Smooth muscle cell of the brain vasculature (primary cell): ENCODE results near the gene HMGCL.
"Not testable (repeated sequence)": the region's sequence is repeated elsewhere in the genome, so short reads cannot be mapped to it uniquely, and the experiment has no call there.

ENCODE experiments used
- DNase-seq: peaks from one replicate; pipeline ENCODE4 v3.0.0-alpha.2; 2012; ENCODE audit warnings: low read depth, low spot score

HMGCL gene

DNA sequence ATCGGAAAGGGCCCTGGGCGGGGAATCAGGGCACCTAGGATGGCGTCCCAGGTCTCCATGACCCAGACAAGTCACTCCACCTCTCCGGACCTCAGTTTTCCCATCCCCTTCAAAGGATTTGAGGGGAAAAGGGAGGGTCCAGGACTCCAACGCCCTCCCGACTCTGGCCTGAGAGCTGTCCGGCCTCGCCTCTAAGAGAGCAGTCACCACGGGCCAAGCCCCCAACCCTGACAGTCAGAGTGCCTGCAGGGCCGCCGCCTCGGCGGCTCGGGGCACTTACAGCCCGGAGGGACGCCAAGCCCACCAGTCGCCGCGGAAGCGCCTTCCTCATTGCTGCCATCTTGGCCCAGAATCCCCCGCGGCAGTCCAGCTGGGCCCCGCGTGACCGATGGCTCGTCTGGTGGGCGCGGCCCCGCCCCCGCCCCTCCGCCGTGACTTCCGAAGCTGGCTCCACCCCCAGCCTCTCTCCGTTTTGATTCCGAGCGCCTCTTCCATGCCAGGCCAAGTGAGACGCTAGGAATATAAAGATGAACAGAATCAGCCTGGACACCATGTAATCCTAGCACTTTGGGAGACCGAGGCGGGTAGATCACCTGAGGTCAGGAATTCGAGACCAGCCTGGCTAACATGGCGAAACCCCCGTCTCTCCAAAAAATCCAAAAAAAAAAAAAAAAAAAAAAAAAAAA, at the start of gene HMGCL:
HMGCL (minus strand) TSS at position 354 of the 686 bp plus-strand sequence; CDS start at position 340, 14 bp downstream.
- DNase-seq: peak; percentile 76

DNA sequence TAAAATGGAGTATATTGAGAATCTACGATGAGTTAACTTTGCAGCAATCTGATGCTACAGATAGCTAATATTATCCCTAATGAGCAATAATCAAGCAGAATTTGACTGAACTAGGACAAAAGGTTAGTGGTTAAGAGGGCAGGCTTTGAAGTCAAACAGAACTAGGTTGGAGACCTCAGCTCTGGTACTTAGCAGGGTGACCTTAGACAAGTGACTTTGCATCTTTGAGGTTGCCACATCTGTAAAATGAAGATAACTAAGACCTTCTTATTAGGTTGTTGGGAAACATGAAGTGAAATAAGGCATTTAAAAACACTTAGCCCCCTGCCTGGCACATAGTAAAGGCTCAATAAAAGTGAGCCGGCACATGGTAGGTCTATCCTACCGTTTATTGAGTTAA, 47.2 kb upstream of the HMGCL start:
- DNase-seq: no peak

DNA sequence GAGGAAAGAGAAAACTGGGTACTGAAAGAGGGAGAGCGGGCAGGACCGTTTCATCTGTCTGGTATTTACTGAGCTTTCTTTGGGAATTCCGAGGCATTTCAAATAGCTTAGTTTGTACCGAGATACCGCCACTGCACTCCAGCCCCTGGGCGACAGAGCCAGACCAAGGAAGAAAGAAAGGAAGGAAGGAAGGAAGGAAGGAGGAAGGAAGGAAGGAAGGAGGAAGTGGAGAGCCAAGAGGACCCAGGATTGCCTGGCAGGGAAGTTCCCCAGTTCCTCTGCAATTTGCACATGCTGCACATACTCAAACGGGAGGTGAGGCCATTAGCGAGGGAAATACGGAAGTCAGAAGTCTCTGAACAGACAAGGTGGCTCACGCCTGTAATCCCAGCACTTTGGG, 43.8 kb upstream of the HMGCL start:
- DNase-seq: no peak

DNA sequence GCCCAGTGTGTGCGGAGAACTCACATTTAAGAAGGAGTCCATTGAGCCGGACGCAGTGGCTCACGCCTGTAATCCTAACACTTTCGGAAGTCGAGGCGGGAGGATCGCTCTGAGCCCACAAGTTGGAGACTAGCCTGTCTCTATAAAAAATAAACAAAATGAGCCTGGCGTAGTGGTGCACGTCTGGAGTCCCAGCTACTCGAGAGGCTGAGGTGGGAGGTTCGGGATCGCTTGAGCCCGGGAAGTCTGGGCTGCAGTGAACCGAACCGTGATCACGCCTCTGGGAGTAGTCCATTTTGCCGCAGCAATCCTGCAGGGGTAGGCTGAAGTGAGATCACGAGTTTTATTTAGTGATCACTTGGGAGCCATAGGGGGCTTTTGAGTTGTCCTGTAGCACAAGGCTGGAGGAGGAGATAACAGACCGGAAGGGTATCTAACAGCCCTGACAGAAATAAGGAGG, 43.4 kb upstream of the HMGCL start:
- no peak for DNase-seq

DNA sequence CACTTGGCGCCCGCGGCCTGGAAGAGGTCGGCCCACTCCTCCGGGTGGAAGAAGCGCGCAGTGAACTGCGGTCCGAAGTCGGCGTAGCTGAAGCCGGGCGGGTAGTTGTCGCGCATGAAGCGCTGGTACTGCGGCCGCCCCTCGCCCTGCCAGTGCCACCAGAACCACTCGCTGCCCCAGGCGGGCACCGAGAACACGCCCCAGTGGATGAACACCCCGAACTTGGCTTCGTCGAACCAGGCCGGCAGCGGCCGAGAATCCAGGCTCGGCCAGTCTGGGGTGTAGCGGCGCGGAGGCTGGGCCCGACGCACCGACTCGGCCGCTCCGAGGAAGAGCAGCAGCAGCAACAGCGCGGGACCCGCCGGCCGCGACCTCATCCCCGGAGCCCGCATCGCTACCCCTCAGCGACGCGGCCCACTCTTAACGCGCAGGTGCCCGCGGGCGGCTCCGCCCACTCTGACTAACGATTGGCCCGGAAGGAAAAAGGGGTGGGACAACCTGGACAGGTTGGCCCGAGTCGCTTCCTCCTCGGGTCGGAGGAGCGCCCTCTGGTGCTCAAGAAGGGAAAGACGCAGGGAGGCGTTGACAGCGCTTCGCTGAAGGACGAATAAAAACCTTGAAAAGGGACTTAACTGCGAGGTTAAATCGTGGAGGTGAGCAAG, 42.8 kb upstream of the HMGCL start, which contains the start of gene FUCA1:
FUCA1 (minus strand) TSS at position 396 of the 662 bp plus-strand sequence; CDS start at position 392, 4 bp downstream.
- DNase-seq: peak; percentile 73

DNA sequence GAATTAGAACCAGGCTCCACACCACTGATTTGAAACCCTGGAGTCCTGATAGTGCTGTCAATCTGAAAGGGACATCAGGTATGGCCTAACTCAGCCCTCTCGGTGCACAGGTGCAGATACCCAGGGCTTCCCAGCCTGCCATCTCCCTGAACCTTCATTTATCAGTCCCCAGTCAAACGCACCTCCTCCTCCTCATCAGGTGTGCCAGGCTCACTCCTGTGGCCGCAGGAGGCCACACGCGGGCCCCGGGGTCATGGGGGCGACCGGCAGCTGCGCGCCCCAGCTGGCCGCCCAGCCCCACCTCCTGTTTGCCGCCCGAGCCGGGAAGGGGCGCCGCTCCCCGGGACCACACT, 42.3 kb upstream of the HMGCL start:
- no peak for DNase-seq

DNA sequence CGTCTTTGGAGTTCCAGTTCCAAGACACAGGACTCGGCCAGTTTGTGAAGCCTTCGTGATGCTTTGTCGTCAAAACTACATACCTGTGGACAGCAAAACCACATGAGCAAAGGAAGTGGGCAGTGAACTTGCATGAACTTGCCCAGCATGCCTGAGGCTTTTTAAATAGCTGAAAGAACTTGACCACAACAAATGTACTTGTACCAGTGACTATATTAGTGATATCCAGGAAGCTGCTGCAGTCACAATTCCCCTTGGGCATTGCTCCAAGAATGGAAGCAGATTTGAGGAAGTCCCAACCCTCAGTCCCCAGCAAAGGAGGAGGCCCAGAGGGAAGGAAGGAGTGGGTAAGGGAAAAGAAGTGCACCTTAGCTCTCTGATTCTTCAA, 40.3 kb upstream of the HMGCL start:
- no peak for DNase-seq

DNA sequence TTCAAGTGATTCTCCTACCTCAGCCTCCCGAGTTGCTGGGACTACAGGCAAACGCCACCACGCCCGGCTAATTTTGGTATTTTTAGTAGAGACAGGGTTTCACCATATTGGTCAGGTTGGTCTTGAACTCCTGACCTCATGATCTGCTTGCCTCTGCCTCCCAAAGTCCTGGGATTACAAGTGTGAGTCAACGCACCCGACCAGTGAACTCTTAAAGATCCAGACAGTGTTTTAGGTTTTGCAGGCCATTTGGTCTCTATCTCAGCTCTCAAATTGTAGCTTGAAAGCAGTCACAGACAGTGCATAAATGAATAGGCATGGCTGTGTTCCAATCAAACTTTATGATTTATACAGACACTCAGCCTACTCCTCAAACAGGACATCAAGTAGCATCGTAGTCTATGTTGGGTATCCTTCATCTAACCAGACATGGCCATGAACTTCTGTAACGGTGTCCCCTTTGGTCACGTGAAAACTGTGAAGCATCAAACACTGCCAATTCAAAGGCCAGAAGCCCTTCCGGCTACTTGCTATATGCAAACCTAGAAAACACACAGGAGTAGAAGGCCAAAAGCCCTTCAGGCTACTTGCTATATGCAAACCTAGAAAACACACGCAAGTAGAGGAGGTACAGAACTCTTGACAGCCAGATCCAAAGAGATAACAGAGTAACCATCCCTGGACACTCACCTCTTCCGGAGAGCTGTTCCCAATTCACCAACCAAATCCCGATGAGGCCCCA, 39.7 kb upstream of the HMGCL start:
- no peak for DNase-seq

DNA sequence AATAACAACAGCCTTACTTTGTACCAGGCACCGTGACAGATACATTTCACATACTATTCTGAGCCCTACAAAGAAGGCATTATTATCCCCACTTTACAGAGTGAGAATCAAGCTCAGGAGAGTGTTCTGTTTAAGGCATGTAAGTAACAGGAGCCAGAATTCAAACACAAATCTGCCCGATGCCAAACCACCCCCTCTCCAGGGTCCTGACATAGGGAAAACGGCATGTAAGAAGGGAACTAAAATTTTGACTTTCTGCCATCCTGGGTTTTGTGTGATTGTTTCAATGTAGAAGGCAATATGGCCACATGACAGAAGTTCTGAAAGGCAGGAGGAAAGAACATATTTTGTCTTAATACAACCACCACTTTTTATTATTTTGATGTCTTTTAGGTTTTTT, 37.4 kb upstream of the HMGCL start:
- no peak for DNase-seq

DNA sequence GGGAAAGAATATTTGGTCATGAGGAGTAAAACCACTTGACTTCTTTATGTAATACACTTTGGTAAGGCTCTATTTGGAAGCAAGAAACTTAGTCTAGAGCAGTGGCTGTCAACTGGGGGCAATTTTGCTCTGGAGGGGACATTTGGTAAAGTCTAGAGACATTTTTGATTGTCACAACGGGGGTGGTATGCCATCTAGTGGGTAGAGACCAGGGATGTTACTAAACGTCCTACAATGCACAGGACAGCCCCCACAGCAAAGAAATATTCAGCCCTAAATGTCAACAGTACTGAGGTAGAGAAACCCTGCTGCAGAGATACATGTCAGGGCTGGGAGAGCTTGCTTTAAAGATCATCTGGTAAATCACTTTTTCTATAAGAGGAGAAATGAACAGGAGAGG, 29.3 kb upstream of the HMGCL start:
- no peak for DNase-seq

DNA sequence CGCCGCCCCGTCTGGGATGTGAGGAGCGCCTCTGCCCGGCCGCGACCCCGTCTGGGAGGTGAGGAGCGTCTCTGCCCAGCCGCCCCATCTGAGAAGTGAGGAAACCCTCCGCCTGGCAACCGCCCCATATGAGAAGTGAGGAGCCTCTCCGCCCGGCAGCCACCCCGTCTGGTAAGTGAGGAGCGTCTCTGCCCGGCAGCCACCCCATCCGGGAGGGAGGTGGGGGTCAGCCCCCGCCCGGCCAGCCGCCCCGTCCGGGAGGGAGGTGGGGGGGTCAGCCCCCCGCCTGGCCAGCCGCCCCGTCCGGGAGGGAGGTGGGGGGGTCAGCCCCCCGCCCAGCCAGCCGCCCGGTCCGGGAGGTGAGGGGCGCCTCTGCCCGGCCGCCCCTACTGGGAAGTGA, 27.9 kb upstream of the HMGCL start:
- DNase-seq: not testable (repeated sequence)

DNA sequence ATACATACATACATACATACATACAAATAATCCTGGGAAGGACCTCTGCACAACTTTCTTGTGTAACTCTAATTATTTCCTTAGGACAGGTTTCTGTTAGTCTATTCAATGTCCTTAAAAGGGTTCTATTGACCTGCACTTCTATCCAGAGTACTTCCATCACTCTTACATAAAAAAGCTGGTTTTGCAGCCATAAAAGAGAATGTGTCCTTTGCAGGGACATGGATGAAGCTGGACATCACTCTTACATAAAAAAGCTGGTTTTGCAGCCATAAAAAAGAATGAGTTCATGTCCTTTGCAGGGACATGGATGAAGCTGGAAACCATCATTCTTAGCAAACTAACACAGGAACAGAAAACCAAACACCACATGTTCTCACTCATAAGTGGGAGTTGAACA, 26.2 kb upstream of the HMGCL start:
- not testable (repeated sequence) for DNase-seq

DNA sequence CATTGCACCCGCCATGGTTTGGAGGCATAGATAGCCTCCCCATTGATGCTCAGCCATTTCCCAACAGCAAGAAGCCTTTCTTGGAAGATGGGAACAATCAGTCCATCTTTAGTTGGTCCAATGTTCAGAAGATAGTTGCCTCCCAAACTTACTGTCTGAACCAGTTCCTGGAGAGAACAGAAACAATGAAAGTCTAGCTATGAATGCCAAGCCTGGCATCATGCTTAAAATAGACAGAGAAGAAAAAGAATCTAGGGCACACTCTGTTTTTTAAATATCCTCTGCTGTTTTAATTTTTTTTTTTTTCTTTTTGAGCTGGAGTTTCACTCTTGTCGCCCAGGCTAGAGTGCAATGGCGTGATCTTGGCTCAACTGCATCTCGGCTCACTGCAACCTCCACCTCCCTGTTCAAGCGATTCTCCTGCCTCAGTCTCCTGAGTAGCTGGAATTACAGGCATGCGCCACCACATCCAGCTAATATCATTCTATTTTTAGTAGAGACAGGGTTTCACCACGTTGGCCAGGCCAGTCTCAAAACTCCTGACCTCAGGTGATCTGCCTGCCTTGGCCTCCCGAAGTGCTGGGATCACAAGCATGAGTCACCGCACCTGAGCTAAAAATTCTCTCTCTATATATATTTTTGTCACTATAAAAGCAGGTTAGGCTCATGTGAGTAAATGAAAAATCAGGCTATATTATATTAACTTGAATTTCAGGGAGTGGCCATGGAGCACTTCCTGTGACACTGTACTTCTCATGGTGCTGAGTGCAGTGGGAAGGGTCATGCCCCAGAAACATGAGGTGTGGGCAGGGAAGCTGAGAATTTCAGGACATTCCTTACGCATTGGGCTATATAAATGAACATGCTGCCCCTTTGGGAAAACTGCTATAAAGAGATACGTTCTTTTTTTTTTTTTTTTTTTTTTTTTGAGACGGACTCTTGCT, 23.7 kb upstream of the HMGCL start:
- DNase-seq: no peak

DNA sequence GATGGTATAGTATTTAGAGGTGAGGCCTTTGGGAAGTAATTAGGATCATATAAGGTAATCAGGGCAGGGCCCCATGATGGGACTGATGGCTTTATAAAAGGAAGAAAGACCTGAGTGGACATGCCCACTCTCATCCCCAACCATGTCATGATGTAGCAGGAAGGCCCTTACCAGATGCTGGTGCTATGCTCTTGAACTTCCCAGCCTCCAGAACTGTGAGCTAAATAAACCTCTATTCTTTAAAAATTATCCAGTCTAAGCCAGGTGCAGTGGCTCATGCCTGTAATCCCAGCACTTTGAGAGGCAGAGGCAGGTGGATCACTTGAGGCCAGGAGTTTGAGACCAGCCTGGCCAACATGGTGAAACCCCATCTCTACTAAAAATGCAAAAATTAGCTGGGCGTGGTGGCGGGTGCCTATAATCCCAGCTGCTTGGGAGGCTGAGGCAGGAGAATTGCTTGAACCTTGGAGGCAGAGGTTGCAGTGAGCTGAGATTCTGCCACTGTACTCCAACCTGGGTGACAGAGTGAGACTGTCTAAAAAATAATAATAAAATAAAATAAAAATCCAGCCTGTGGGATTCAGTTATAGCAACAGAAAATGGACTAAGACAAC, 22.4 kb upstream of the HMGCL start:
- not testable (repeated sequence) for DNase-seq

DNA sequence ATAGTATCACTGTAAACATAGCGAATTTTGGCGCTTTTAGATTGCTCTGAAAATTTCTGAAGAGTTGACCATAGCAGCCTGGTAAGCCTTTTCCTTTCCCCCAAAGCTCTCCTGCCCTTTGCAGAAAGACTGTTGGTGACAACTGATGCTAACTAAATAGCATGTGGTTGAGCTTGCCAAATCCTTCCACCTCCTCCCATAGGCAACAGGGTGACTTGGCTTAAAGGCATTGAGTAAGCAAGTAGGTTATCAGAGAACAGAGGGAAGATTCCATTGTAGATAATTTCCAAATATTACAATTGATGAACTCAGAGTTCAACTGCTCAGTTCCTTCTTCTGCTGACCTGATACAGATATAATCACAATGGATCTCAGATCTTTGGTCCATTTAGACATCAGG, 19.9 kb upstream of the HMGCL start:
- no peak for DNase-seq

DNA sequence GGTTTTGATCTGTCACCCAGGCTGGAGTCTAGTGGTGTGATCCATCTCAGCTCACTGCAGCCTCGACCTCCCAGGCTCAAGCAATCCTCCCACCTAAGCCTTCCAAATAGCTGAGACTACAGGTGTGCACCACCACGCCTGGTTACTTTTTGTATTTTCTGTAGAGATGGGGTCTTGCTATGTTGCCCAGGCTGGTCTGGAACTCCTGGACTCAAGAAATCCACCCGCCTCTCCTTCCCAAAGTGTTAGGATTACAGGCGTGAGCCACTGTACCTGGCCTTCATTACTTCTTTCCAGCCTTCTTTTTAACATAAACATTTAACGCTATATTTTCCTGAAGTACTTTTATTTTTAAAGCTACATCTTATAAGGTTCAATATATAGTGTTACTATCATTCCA, 18.4 kb upstream of the HMGCL start:
- no peak for DNase-seq

DNA sequence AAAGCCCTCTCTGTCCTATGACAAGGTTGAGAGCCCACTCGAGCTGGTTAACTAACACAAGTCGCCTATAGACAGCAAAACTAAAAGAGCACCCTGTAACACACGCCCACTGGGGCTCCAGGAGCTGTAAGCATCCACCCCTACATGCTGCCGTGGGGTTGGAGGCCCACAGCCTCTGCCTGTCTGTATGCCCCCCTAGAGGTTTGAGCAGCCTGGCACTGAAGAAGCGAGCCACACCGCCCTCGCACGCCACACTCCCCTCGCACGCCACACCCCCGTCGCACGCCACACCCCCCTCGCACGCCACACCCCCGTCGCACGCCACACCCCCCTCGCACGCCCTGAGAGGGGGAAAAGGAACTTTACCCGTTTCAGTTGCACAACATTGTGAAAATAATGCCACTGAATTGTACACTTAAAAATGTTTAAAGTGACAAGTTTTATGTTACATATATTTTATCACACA, 13.2 kb upstream of the HMGCL start:
- DNase-seq: no peak

DNA sequence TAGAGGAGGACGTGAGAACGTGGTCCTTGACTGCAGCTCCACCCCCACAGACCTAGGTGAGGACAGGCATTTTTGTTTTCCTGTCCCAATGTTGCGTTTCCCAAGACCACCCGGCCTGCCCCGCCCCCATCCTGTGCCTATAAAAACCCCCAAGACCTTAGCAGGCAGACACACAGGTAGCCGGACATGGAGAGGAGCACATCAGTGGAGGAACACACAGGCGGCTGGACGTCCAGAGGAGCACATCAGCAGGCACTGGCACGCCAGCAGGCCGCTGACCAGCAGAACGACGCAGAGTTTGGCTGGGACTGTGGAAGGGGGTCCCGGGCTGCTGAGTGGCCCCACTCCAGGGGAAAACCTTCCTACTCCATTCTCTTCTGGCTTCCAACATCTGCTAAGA, 12.7 kb upstream of the HMGCL start:
- no peak for DNase-seq

DNA sequence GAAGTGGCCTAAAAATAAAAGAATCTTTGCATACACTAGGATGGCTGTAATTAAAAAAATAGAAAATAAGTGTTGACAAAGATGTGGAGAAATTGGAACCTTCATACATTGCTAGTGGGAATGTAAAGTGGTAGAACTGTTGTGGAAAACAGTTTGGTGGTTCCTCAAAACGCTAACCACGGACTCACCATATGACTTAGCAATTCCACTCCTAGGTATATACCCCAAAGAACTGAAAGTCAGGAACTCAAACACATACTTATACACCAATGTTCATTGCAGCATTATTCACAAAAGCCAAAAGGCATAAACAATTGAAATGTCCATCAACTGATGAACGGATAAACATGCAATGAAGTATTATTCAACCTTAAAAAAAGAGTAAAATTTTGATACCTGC, 10.8 kb upstream of the HMGCL start:
- DNase-seq: no peak

DNA sequence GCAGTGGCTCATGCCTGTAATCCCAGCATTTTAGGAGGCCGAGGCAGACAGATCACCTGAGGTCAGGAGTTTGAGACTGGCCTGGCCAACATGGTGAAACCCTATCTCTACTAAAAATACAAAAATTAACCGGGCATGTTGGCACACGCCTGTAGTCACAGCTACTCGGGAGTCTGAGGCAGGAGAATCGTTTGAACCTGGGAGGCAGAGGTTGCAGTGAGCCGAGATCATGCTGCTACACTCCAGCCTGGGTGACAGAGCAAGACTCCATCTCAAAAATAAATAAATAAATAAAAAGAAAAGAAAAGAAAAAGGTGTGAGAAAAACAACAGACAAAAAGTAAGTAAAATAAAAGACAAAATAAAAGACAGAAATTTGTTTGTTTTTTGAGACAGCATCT, 8.9 kb upstream of the HMGCL start:
- DNase-seq: not testable (repeated sequence)

DNA sequence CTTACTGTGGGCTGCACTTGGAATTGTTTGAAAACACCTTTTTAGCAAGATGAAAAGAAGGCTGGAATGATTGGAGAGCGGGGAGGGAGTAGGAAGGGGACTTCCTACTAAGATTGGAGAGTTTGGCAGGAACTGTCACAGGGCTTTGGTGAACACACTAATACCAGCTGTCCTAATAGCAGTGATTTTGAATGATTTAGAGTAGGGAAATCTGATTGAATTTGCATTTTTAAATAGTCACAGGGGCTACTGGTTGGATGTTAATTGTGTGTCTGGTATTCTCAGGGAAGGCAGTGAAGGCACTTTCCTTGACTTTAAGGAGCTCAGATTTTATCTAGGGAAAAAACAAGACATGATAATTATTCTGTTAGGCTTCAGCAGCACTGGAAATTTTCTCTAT, 2.5 kb upstream of the HMGCL start:
- DNase-seq: no peak
